ENCODE data around the gene OSBPL2. TPM values are rescaled to one million over a fixed set of nuclear protein-coding genes. Genes with fewer than 3 reads are reported as not detected.

OSBPL2 gene
- total RNA-seq, 1 donor from 2014 or later, result 56.7 TPM

- H3K27ac Mint-ChIP-seq, result no peak overlapping the region
- no peak for DNase-seq (ENCODE audit: low spot score, unreplicated experiment)
- no peaks in the 10 kb centered on the region for H3K27me3 Mint-ChIP-seq
- H3K36me3 Mint-ChIP-seq (ENCODE audit: insufficient read depth), result peaks cover 25% of the 10 kb centered on the region
- H3K9me3 Mint-ChIP-seq (ENCODE audit: low read depth), result peaks cover 3% of the 10 kb centered on the region
- H3K4me3 Mint-ChIP-seq (ENCODE audit: low read depth), result no peak overlapping the region
- H3K4me1 Mint-ChIP-seq (ENCODE audit: low read depth), result no peaks in the 10 kb centered on the region
- no peak for TF ChIP-seq CTCF (IDR thresholded peaks at IDR 0.05; ENCODE audit: unreplicated experiment)
Measured at GRCh38 chr20:62265365-62265764, 27.0 kb downstream of the OSBPL2 start.

GRCh38 chr20:62266340-62266739, 28.0 kb downstream of the OSBPL2 start:
- H3K27ac Mint-ChIP-seq, result no peak overlapping the region
- H3K4me1 Mint-ChIP-seq (ENCODE audit: low read depth), result no peaks in the 10 kb centered on the region
- H3K4me3 Mint-ChIP-seq (ENCODE audit: low read depth), result no peak overlapping the region
- H3K27me3 Mint-ChIP-seq, result no peaks in the 10 kb centered on the region
- H3K9me3 Mint-ChIP-seq (ENCODE audit: low read depth), result peaks cover 3% of the 10 kb centered on the region
- H3K36me3 Mint-ChIP-seq (ENCODE audit: insufficient read depth), result peaks cover 24% of the 10 kb centered on the region
- DNase-seq (ENCODE audit: low spot score, unreplicated experiment), result no peak
- no peak for TF ChIP-seq CTCF (IDR thresholded peaks at IDR 0.05; ENCODE audit: unreplicated experiment)

GRCh38 chr20:62266851-62267250, 28.5 kb downstream of the OSBPL2 start:
- H3K27me3 Mint-ChIP-seq, result no peaks in the 10 kb centered on the region
- H3K4me1 Mint-ChIP-seq (ENCODE audit: low read depth), result no peaks in the 10 kb centered on the region
- H3K9me3 Mint-ChIP-seq (ENCODE audit: low read depth), result peaks cover 3% of the 10 kb centered on the region
- no peak for DNase-seq (ENCODE audit: low spot score, unreplicated experiment)
- no peak overlapping the region for H3K4me3 Mint-ChIP-seq (ENCODE audit: low read depth)
- H3K36me3 Mint-ChIP-seq (ENCODE audit: insufficient read depth), result peaks cover 25% of the 10 kb centered on the region
- TF ChIP-seq CTCF (IDR thresholded peaks at IDR 0.05; ENCODE audit: unreplicated experiment), result no peak
- no peak overlapping the region for H3K27ac Mint-ChIP-seq

GRCh38 chr20:62267543-62267942, 29.2 kb downstream of the OSBPL2 start:
- H3K4me3 Mint-ChIP-seq (ENCODE audit: low read depth), result no peak overlapping the region
- no peak overlapping the region for H3K27ac Mint-ChIP-seq
- H3K9me3 Mint-ChIP-seq (ENCODE audit: low read depth), result peaks cover 3% of the 10 kb centered on the region
- peaks cover 25% of the 10 kb centered on the region for H3K36me3 Mint-ChIP-seq (ENCODE audit: insufficient read depth)
- TF ChIP-seq CTCF (IDR thresholded peaks at IDR 0.05; ENCODE audit: unreplicated experiment), result no peak
- H3K4me1 Mint-ChIP-seq (ENCODE audit: low read depth), result no peaks in the 10 kb centered on the region
- DNase-seq (ENCODE audit: low spot score, unreplicated experiment), result no peak
- H3K27me3 Mint-ChIP-seq, result no peaks in the 10 kb centered on the region

- Mint-ChIP-seq H3K36me3 (ENCODE audit: insufficient read depth) (peaks cover 22% of the 10 kb centered on the region), H3K9me3 (ENCODE audit: low read depth) (peaks cover 3% of the 10 kb centered on the region), H3K27me3 (no peaks in the 10 kb centered on the region), H3K27ac (no peak overlapping the region), H3K4me3 (ENCODE audit: low read depth) (no peak overlapping the region), H3K4me1 (ENCODE audit: low read depth) (no peaks in the 10 kb centered on the region)
- DNase-seq (ENCODE audit: low spot score, unreplicated experiment), result no peak
- no peak for TF ChIP-seq CTCF (IDR thresholded peaks at IDR 0.05; ENCODE audit: unreplicated experiment)
Measured at GRCh38 chr20:62268228-62268900, 30.0 kb downstream of the OSBPL2 start.
